ENCODE measurements around the gene ALK. TPM values are rescaled to one million over a fixed set of nuclear protein-coding genes. Genes with fewer than 3 reads are reported as not detected.

Gene ALK
- total RNA-seq, 1 donor from 2014 or later, result 1.1 TPM

DNA sequence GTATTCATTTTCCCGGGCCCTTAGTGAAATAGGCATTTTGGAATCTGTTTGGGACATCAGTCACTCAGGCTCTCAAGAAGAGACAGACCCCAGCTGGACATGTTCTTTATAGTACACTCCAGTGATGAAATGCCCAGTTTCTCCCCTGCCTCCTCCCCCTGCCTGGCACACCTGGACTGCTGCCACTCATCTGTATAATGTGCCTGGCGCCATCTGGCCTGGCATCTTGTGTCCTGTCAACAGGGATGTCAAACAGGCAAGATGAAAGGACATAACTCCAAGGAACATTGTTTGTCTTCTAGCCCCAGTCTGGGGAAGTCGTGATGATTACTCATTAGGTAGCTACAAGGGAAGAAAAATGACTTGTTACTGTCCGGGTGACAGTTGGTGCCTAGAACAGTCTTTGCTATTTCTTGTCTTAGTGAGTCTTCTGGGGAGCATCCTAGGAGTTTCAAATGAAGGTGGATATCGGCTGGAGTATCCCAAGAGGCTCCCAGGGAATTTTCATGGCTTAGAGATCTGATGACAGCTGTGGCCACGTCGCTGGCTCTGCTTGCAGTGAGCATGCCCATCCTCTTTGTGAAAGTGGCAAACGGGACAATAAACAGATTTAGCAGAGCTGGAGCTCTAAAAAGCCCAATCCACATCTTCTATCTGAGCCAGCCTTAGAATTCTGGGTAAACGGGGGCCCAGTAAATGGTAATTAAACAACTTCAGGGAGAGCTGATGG lies 153.6 kb downstream of the ALK start:
- Histone ChIP-seq H3K27me3 (ENCODE audit: low read depth) (no peaks in the 10 kb centered on the region), H3K4me3 (no peak overlapping the region), H3K9me3 (no peaks in the 10 kb centered on the region), H3K36me3 (no peaks in the 10 kb centered on the region), H3K27ac (no peak overlapping the region), H3K4me1 (no peaks in the 10 kb centered on the region)
- TF ChIP-seq, protein P1, sequence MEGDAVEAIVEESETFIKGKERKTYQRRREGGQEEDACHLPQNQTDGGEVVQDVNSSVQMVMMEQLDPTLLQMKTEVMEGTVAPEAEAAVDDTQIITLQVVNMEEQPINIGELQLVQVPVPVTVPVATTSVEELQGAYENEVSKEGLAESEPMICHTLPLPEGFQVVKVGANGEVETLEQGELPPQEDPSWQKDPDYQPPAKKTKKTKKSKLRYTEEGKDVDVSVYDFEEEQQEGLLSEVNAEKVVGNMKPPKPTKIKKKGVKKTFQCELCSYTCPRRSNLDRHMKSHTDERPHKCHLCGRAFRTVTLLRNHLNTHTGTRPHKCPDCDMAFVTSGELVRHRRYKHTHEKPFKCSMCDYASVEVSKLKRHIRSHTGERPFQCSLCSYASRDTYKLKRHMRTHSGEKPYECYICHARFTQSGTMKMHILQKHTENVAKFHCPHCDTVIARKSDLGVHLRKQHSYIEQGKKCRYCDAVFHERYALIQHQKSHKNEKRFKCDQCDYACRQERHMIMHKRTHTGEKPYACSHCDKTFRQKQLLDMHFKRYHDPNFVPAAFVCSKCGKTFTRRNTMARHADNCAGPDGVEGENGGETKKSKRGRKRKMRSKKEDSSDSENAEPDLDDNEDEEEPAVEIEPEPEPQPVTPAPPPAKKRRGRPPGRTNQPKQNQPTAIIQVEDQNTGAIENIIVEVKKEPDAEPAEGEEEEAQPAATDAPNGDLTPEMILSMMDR (IDR thresholded peaks at IDR 0.05), result no peak
- ATAC-seq (no peak), DNase-seq (no peak)
- intact Hi-C loops (cut with DNase I), result no loop called here

DNA sequence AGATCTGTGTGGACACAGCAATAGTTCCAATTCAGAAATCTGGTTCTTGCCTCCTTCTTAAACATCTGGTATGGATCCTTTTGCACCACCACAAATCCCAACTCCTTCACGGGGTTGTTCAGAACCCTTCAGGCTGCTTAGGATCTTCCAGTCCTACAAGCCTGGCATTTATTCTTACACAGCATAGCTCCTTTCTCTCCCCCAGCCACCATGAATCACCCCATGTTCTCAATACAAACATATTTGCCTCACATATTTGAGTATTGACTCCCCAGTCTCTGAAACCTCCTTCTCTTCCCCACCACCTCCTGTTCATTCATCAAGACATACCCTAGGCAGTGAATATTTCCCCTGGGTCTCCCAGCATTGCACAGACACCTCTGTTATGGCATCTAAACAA lies 155.2 kb downstream of the ALK start:
- intact Hi-C loops (cut with DNase I), result no loop called here
- no peak for ATAC-seq
- TF ChIP-seq, protein P1 (IDR thresholded peaks at IDR 0.05), result no peak
- H3K4me3 ChIP-seq, result no peak overlapping the region
- H3K36me3 ChIP-seq, result no peaks in the 10 kb centered on the region
- no peaks in the 10 kb centered on the region for H3K4me1 ChIP-seq
- no peaks in the 10 kb centered on the region for H3K9me3 ChIP-seq
- no peaks in the 10 kb centered on the region for H3K27me3 ChIP-seq (ENCODE audit: low read depth)
- no peak for DNase-seq
- H3K27ac ChIP-seq, result no peak overlapping the region

DNA sequence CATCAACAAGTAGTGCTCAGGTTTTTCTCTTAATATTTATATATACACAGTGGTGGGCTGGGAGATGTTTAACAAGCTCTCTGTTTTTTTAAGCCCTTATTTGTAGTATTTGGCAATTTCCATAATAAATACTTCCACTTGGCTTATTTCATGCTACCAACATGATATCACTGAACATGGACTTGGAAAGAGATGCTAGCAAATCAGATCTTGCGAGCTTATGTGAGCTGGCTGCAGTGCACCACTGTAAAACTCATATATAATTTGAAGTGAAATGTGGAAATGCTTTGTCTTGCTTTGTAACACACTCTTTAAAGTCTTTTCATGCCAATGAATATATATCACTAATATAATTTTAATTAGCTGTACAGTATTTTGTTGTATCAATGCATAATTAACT lies 155.7 kb downstream of the ALK start:
- no peak overlapping the region for H3K27ac ChIP-seq
- TF ChIP-seq, protein P1 (IDR thresholded peaks at IDR 0.05), result no peak
- intact Hi-C loops (cut with DNase I), result no loop called here
- H3K27me3 ChIP-seq (ENCODE audit: low read depth), result no peaks in the 10 kb centered on the region
- H3K4me1 ChIP-seq, result no peaks in the 10 kb centered on the region
- DNase-seq, result no peak
- no peak for ATAC-seq
- no peaks in the 10 kb centered on the region for H3K36me3 ChIP-seq
- H3K9me3 ChIP-seq, result no peaks in the 10 kb centered on the region
- H3K4me3 ChIP-seq, result no peak overlapping the region

DNA sequence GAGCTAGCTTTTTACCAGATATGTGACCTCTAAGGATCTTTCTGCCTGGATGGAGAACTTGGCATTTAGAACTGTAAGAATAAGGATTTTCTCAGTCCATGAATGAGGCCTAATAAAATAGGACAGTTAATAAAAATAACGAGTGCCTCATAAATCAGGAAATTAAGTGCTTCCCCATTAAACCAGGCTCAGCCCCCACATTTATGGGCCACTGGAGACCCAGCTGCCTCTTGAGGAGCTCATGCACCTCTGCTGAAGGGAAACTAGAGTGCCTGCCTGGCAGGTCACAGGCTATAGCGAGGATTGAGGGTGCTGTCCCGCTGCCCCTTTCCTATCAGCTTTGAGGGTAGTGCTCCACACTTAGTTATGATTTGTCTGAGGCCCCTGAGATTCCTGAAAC lies 158.0 kb downstream of the ALK start:
- intact Hi-C loops (cut with DNase I), result no loop called here
- Histone ChIP-seq H3K4me1 (no peaks in the 10 kb centered on the region), H3K27me3 (ENCODE audit: low read depth) (no peaks in the 10 kb centered on the region), H3K27ac (no peak overlapping the region), H3K9me3 (no peaks in the 10 kb centered on the region), H3K4me3 (no peak overlapping the region), H3K36me3 (no peaks in the 10 kb centered on the region)
- ATAC-seq (no peak), DNase-seq (no peak)
- TF ChIP-seq, protein P1 (IDR thresholded peaks at IDR 0.05), result no peak

DNA sequence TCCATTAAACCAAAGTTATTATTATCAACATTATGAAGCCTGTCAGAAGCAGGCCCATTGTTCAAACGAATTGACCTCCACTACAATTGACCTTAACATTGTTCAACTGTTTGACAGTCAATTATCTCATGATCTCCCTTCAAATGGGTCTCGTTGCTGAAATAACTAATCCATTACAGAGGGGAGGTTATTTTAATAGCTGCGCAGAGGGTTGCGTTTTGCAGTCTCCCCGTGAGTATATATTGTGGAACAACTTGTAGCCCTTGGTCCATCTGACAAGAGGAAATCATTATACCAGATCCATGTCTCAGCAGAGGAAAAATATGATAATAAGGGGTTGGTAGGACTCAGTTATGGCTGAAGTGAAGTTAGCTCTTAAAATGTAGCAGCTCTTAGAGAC lies 159.1 kb downstream of the ALK start:
- ATAC-seq, result no peak
- H3K9me3 ChIP-seq, result no peaks in the 10 kb centered on the region
- no peak overlapping the region for H3K4me3 ChIP-seq
- DNase-seq, result no peak
- no peaks in the 10 kb centered on the region for H3K36me3 ChIP-seq
- TF ChIP-seq, protein P1 (IDR thresholded peaks at IDR 0.05), result no peak
- intact Hi-C loops (cut with DNase I), result no loop called here
- no peak overlapping the region for H3K27ac ChIP-seq
- H3K27me3 ChIP-seq (ENCODE audit: low read depth), result no peaks in the 10 kb centered on the region
- no peaks in the 10 kb centered on the region for H3K4me1 ChIP-seq
